Measurements from ENCODE around the gene ASS1. TPM values are rescaled to one million over a fixed set of nuclear protein-coding genes. Genes with fewer than 3 reads are reported as not detected.

The ASS1 gene
- total and polyA plus RNA-seq, 2 of the 13 experiments (the other 11 are each of a cell fraction or from before 2014, with no cell fraction given), result 77.6 to 122 TPM

DNA sequence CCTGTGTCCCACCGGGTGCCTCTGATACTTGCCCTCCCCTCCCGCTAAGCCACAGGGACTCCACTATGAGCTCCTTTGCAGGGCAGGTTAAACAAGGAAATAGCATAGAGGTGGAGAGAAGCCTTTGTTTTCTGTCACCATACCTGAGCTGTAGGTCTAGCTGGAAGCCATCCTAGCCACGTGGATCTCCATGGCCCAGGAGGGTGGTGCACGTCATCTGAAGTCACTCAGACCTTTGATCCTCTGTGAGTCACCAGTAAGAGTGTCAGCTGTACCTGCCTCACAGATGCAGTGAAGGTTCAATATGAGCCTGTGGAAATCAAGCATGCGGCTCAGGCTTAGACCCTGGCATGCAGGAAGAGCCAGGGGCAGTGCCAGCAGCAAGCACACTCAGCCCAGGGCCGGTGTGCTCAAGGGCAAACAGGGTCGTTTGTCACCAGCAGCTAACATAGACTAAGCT is 55.1 kb downstream of the ASS1 start (continued):
- 0 out of 2 replicates have a peak, but pooled peaks have one; percentile 32 for TF ChIP-seq ZNF878 (CRISPR knock-in tag; IDR thresholded peaks at IDR 0.05)
- TF ChIP-seq, protein P1, sequence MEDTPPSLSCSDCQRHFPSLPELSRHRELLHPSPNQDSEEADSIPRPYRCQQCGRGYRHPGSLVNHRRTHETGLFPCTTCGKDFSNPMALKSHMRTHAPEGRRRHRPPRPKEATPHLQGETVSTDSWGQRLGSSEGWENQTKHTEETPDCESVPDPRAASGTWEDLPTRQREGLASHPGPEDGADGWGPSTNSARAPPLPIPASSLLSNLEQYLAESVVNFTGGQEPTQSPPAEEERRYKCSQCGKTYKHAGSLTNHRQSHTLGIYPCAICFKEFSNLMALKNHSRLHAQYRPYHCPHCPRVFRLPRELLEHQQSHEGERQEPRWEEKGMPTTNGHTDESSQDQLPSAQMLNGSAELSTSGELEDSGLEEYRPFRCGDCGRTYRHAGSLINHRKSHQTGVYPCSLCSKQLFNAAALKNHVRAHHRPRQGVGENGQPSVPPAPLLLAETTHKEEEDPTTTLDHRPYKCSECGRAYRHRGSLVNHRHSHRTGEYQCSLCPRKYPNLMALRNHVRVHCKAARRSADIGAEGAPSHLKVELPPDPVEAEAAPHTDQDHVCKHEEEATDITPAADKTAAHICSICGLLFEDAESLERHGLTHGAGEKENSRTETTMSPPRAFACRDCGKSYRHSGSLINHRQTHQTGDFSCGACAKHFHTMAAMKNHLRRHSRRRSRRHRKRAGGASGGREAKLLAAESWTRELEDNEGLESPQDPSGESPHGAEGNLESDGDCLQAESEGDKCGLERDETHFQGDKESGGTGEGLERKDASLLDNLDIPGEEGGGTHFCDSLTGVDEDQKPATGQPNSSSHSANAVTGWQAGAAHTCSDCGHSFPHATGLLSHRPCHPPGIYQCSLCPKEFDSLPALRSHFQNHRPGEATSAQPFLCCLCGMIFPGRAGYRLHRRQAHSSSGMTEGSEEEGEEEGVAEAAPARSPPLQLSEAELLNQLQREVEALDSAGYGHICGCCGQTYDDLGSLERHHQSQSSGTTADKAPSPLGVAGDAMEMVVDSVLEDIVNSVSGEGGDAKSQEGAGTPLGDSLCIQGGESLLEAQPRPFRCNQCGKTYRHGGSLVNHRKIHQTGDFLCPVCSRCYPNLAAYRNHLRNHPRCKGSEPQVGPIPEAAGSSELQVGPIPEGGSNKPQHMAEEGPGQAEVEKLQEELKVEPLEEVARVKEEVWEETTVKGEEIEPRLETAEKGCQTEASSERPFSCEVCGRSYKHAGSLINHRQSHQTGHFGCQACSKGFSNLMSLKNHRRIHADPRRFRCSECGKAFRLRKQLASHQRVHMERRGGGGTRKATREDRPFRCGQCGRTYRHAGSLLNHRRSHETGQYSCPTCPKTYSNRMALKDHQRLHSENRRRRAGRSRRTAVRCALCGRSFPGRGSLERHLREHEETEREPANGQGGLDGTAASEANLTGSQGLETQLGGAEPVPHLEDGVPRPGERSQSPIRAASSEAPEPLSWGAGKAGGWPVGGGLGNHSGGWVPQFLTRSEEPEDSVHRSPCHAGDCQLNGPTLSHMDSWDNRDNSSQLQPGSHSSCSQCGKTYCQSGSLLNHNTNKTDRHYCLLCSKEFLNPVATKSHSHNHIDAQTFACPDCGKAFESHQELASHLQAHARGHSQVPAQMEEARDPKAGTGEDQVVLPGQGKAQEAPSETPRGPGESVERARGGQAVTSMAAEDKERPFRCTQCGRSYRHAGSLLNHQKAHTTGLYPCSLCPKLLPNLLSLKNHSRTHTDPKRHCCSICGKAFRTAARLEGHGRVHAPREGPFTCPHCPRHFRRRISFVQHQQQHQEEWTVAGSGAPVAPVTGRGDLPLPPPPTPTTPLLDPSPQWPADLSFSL (CRISPR knock-in tag; IDR thresholded peaks at IDR 0.05), result no peak
- TF ChIP-seq, protein P2, sequence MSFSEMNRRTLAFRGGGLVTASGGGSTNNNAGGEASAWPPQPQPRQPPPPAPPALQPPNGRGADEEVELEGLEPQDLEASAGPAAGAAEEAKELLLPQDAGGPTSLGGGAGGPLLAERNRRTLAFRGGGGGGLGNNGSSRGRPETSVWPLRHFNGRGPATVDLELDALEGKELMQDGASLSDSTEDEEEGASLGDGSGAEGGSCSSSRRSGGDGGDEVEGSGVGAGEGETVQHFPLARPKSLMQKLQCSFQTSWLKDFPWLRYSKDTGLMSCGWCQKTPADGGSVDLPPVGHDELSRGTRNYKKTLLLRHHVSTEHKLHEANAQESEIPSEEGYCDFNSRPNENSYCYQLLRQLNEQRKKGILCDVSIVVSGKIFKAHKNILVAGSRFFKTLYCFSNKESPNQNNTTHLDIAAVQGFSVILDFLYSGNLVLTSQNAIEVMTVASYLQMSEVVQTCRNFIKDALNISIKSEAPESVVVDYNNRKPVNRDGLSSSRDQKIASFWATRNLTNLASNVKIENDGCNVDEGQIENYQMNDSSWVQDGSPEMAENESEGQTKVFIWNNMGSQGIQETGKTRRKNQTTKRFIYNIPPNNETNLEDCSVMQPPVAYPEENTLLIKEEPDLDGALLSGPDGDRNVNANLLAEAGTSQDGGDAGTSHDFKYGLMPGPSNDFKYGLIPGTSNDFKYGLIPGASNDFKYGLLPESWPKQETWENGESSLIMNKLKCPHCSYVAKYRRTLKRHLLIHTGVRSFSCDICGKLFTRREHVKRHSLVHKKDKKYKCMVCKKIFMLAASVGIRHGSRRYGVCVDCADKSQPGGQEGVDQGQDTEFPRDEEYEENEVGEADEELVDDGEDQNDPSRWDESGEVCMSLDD (CRISPR knock-in tag; IDR thresholded peaks at IDR 0.05; ENCODE audit: borderline replicate concordance), result no peak
- TF ChIP-seq U2AF2 (IDR thresholded peaks at IDR 0.05; ENCODE audit: low read depth, low read length), result no peak
- TF ChIP-seq ZFP37 (CRISPR knock-in tag; IDR thresholded peaks at IDR 0.05; ENCODE audit: borderline replicate concordance), result no peak
- TF ChIP-seq, protein P3, sequence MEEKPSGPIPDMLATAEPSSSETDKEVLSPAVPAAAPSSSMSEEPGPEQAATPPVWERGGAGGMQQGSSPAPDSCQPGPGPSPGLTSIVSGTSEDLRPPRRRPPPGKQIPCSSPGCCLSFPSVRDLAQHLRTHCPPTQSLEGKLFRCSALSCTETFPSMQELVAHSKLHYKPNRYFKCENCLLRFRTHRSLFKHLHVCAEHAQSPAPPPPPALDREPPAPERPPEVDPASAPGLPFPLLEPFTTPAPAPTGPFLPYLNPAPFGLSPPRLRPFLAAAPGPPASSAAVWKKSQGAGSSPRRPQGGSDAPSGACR (CRISPR knock-in tag; IDR thresholded peaks at IDR 0.05), result no peak
- TF ChIP-seq, protein P4, sequence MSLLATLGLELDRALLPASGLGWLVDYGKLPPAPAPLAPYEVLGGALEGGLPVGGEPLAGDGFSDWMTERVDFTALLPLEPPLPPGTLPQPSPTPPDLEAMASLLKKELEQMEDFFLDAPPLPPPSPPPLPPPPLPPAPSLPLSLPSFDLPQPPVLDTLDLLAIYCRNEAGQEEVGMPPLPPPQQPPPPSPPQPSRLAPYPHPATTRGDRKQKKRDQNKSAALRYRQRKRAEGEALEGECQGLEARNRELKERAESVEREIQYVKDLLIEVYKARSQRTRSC (CRISPR knock-in tag; IDR thresholded peaks at IDR 0.05; ENCODE audit: low read depth), result no peak
- peak; percentile 22; the same call in 1 of the 2 replicates for TF ChIP-seq ZNF263 (CRISPR knock-in tag; IDR thresholded peaks at IDR 0.05)
- TF ChIP-seq, protein P5, sequence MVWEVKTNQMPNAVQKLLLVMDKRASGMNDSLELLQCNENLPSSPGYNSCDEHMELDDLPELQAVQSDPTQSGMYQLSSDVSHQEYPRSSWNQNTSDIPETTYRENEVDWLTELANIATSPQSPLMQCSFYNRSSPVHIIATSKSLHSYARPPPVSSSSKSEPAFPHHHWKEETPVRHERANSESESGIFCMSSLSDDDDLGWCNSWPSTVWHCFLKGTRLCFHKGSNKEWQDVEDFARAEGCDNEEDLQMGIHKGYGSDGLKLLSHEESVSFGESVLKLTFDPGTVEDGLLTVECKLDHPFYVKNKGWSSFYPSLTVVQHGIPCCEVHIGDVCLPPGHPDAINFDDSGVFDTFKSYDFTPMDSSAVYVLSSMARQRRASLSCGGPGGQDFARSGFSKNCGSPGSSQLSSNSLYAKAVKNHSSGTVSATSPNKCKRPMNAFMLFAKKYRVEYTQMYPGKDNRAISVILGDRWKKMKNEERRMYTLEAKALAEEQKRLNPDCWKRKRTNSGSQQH (CRISPR knock-in tag; IDR thresholded peaks at IDR 0.05; ENCODE audit: low read depth), result 0 out of 2 replicates have a peak, but pooled peaks have one; percentile 63
- no peak for TF ChIP-seq REL (CRISPR knock-in tag; conservative IDR thresholded peaks at IDR 0.05)

All from HepG2 (cell line).